GM12892 (cell line): ENCODE results near the gene RASGRP1.

ENCODE experiments used
- DNase-seq: peaks from one replicate; pipeline ENCODE4 v3.0.0; 2011; ENCODE audit not compliant: insufficient read length
- FAIRE-seq: peaks from 2 replicates; lab custom pipeline; 2011; peaks lifted over from hg19 to GRCh38; lab: Jason Lieb, UNC
- POLR2A ChIP-seq: IDR thresholded peaks from 2 replicates; pipeline ENCODE4 v1.6.1; 2011; ENCODE audit warnings: low read depth, low read length, control low read depth
- POLR2AphosphoS5 ChIP-seq: IDR thresholded peaks from 2 replicates; pipeline ENCODE4 v1.6.1; 2011; ENCODE audit warnings: low read depth, low read length, control low read depth
- TAF1 ChIP-seq: IDR thresholded peaks from 2 replicates; pipeline ENCODE4 v1.6.1; 2011; ENCODE audit warnings: low read depth, mild to moderate bottlenecking, control low read depth, low read length, borderline replicate concordance

RASGRP1 gene

DNA sequence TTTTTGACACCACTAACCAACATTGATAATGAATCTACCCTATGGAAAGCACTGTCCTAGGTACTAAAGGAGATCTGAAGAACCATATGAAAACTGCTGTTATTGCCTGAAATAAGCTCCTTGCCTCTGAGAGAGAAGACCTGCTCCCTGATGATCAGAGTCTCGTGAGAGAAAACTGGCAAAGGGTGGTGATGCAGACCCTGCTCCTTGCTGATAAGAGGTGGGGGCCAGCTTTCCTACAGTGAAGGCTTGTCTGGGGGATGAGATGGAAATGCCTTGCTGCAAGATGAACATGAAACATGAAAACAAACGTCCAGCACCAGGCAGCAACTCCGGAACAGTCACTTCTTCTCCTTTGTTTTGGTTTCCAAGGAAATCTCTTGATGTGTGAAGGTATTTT lies 31.9 kb downstream of the RASGRP1 start:
- FAIRE-seq (peak; percentile 9), DNase-seq (no peak)
- TF ChIP-seq TAF1 (no peak), POLR2AphosphoS5 (no peak), POLR2A (no peak)

DNA sequence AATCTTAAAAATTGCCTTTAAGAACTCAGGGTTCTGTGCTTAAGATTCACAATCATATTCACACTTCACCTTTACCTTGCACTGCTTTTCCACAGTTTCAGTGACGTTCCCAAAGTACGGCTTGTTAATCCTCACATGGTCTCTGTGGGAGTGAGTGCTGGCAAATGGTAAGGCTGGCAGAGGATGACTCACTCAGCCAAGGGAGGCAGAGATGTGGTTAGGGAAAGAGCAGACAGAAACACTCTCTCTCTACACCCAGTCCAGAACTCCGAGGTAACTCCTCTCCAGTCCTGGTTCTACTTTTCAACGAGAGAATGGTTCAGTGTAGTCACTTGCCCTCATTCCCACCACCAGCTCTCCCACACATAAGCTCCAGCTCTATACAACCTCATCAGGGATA lies 33.1 kb downstream of the RASGRP1 start:
- FAIRE-seq, result no peak
- DNase-seq, result no peak
- no peak for TF ChIP-seq TAF1
- no peak for TF ChIP-seq POLR2A
- TF ChIP-seq POLR2AphosphoS5, result no peak

DNA sequence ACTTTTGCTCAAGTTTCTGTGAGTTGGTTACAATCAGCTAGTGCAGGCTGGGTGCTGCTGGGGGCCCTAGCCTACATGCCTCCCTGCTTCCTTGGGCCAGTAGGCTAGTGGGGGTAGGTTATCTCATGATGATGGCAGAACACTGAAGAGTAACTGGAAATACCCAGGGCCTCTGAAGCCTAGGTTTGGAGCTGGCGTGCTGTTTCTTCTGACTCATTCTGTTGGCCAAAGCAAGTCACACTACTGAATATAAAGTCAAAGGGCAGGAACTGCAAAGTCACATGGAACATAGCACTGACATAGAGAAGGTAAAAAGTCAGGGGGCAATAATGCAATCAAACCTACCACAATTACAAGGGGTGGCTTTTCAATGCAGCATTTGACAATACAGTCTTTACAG lies 34.5 kb downstream of the RASGRP1 start:
- peak; percentile 14 for FAIRE-seq
- DNase-seq, result no peak
- TF ChIP-seq POLR2A, result no peak
- TF ChIP-seq POLR2AphosphoS5, result no peak
- no peak for TF ChIP-seq TAF1

DNA sequence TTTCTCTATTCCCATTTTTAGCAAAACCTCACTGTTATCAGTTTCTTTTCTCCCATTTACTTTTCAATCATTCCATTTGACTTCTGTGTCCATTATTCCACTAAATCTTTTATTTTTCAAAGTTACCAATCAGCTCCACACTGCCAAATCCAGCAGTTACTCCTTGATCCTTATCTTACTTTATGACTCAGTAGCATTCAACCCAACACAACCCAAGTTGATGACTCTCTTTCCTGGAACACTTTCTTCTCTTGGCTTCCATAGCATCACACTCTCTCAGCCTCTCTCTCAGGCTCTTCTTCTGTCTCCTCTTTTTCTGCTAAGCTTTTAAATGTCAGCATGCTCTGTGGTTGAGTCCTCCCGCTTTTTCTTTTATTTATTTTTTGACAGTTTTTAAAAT lies 36.3 kb downstream of the RASGRP1 start:
- FAIRE-seq (no peak), DNase-seq (no peak)
- TF ChIP-seq TAF1, result no peak
- TF ChIP-seq POLR2AphosphoS5, result no peak
- no peak for TF ChIP-seq POLR2A

DNA sequence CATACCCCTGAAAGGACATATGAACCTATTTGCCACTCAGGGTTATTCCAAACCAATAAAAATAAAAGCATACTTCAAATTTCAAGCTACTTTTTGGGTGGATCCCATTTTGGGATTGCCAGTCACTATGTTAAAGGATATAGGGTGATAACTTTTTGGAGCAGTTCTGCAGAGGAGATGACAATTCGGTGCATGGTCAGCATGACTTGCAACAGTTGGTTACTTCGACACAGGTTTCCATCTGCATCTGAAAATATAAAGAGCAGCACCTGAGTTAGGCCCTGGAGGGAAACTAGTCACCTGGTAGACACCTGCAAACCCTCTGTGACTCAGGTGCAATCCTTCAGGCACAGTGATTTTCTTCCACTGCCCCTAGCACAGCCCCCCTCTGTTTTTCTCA lies 38.5 kb downstream of the RASGRP1 start:
- TF ChIP-seq TAF1 (no peak), POLR2A (no peak), POLR2AphosphoS5 (no peak)
- DNase-seq (no peak), FAIRE-seq (no peak)

DNA sequence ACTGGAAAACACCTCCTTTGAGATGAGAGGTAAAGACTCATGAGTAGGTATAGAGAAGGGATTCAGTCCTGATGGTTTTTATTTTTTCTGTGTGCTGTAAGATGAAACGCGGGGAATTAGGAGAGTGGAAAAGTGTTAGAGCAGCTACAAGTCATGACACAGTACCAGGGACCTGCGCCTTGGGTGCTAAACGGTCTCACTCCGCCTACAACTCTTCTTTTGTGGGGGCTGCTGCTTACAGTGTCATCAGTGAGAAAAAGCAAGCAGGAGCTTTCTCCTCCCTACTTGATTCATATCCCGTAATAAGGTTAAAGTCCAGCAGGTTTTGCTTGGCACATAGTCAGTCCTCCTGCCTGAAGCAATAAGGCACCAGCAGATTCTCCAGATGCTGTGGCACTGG lies 39.1 kb downstream of the RASGRP1 start:
- no peak for FAIRE-seq
- DNase-seq, result no peak
- TF ChIP-seq POLR2A (no peak), TAF1 (no peak), POLR2AphosphoS5 (no peak)

DNA sequence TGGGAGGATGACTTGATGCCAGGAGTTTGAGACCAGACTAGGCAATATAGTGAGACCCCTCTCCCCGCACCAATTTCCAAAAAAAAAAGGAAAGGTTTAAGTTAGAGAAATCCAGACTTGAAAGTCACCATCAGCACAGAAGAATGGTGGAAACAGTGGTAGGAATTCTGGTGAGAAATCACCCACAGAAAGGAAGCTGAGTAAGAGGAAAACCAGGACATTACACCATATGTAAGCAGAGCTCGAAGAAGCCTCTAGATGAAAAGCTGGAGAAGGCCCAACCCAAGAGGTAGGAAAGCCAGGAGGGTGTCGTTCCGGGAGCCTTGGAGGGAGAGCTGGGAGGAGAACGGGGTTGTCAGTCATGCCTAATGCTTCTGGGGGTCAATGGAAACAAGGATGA lies 40.5 kb downstream of the RASGRP1 start:
- FAIRE-seq, result no peak
- DNase-seq, result no peak
- no peak for TF ChIP-seq TAF1
- no peak for TF ChIP-seq POLR2AphosphoS5
- no peak for TF ChIP-seq POLR2A

DNA sequence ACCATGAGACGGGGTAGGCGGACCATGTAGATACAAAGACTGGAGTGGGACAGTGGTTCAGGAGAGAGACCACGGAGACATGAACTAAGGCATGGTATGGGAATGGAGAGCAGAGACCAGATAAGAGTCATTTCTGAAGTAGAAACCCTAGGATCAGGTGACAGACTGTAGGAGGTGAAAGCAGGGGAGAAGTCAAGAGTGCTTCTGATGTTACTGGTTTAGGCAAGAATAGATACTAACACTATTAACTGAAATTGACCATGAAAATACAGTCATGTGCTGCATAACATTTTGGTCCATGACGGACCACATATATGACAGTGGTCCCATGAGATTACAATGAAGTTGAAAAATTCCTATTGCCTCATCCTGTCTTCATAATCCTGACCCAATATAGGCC lies 41.7 kb downstream of the RASGRP1 start:
- DNase-seq (no peak), FAIRE-seq (no peak)
- no peak for TF ChIP-seq POLR2A
- no peak for TF ChIP-seq TAF1
- no peak for TF ChIP-seq POLR2AphosphoS5

DNA sequence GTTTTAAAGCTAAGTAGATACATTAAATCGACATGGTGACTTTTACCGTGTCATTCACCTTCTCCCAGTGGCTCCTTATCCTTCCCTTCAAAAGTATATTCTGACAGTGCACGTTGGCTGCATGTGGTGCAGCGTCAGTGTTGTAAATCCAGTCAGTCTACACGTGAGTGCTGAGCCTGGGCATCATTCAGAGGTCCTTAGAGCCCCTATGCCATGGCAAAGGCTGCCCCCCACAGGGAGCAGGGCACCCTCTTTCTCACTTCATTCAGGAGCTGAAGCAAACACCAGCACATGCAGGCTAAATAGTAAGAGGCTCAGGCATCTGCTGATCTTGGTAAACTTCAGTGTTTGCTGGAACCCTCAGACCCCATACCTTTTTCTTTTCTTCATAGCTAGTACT lies 43.3 kb downstream of the RASGRP1 start:
- DNase-seq (no peak), FAIRE-seq (no peak)
- no peak for TF ChIP-seq POLR2A
- TF ChIP-seq POLR2AphosphoS5, result no peak

DNA sequence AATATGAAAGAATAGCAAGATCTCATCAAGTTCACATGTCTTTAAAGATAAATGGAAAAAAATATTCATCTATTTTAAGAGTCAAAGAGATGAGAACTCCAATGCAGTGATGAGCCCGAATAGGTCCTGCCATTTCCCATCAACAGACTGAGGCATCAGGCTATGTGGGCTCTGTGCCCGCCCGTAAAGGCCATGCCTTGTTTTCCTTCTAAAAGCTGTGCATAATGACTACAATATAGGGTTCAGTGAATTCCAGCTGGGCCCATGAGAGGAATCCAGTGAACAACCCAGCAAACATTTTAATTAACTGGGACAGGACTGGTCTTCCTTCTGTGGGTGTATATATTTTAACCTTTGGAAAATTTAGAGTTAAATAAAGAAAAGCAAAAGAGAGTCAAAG lies 44.6 kb downstream of the RASGRP1 start:
- FAIRE-seq, result no peak

DNA sequence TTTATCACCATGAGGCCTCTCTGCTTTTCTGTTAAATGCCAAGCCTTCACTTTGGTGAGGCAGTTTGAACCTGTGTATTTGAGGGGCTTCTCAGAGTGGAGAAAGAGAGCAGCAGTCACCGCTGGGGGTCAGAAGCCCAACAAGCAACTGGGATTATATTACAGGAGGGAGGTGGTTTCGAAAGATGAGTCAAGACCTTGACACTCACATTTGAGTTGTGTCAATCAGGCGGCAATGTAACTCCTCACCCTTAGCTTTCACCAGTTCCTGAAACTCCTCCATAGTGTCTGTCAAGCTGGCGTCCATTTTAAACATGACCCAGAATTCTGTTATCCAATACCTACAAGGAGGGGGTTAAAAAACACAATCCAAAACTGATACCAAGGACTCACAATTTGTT lies 46.5 kb downstream of the RASGRP1 start:
- no peak for DNase-seq
- no peak for FAIRE-seq
- TF ChIP-seq POLR2AphosphoS5 (no peak), POLR2A (no peak), TAF1 (no peak)

More for the DNA sequence above, 44.6 kb downstream of the RASGRP1 start:
- no peak for DNase-seq
- TF ChIP-seq POLR2A (no peak), POLR2AphosphoS5 (no peak), TAF1 (no peak)

DNA sequence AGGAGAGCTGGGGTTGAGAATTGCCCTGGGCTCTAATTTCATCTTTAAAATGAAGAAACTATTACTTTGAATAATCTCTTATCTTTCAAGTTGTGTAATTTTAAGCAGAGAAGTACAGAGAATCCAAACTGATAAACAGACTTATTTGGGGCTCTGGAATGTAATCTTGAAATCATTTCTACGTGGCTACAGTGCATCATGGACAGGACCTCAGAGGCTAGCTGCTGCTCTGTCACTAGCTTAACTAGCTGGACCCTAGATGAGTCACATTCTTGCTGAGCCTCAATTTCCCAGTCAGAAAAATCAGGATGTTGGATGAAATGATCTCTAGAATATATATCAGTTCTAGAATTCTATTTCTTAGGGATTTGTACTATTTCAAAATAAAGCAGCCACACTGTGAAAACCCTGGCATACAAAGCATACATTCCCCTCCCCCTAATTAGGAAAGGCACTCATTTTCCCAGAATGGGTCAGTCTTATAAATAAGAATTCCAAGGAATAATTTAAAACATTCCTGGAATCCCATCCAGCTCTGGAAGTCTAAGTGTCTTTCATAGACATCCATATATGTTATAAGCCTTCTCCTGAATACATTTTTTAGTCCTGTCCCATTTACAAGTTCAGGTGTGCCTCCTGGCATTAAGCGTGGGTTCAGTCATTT lies 47.2 kb downstream of the RASGRP1 start:
- TF ChIP-seq POLR2AphosphoS5, result no peak
- TF ChIP-seq POLR2A, result no peak
- no peak for TF ChIP-seq TAF1
- no peak for FAIRE-seq
- no peak for DNase-seq
